NB4 (cell line): Measurements from ENCODE around the gene FCRLB.

ENCODE experiments used
- DNase-seq: peaks from one replicate; pipeline ENCODE4 v3.0.0; 2010; ENCODE audit warnings: low read depth
- H3K4me3 ChIP-seq: one replicate; pipeline ENCODE4 v1.5.1; 2011; ENCODE audit warnings: mild to moderate bottlenecking, low read depth, low read length, moderate library complexity
- MYC ChIP-seq: IDR thresholded peaks from 2 replicates; pipeline ENCODE4 v1.6.1; 2011; ENCODE audit warnings: low read depth, low read length
- POLR2A ChIP-seq: IDR thresholded peaks from 2 replicates; pipeline ENCODE4 v1.6.1; 2011; ENCODE audit warnings: mild to moderate bottlenecking; ENCODE audit not compliant: insufficient read length; ENCODE audit errors: extremely low read depth
- TF ChIP-seq, protein P1 (sequence below): IDR thresholded peaks from one replicate; pipeline ENCODE4 v1.5.1; 2012; ENCODE audit warnings: low read depth, low read length
- TF ChIP-seq, protein P2 (sequence below): IDR thresholded peaks from 2 replicates; pipeline ENCODE4 v1.6.1; 2011; ENCODE audit warnings: low read depth, low read length

The FCRLB gene

DNA sequence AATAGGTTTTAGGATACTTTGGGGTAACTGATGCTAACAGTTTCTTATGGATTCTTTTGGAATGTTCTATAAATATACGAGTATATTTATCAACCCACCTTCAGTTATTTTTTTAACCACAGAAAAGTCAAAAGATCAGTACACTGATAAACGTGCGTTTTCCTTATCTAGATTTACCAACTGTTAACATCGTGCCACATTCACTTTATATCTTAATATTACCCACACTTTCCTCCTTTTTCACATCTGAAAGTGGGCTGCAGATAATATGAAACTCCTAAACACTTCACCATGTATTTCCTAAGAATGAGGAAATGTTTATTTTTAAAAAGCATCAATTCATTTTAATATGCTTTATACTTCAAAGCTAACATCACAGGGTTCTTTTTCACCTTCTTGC is 52.4 kb downstream of the FCRLB start:
- no peak for DNase-seq
- no peak overlapping the region for H3K4me3 ChIP-seq
- TF ChIP-seq MYC (no peak), POLR2A (no peak)
- TF ChIP-seq, protein P1, sequence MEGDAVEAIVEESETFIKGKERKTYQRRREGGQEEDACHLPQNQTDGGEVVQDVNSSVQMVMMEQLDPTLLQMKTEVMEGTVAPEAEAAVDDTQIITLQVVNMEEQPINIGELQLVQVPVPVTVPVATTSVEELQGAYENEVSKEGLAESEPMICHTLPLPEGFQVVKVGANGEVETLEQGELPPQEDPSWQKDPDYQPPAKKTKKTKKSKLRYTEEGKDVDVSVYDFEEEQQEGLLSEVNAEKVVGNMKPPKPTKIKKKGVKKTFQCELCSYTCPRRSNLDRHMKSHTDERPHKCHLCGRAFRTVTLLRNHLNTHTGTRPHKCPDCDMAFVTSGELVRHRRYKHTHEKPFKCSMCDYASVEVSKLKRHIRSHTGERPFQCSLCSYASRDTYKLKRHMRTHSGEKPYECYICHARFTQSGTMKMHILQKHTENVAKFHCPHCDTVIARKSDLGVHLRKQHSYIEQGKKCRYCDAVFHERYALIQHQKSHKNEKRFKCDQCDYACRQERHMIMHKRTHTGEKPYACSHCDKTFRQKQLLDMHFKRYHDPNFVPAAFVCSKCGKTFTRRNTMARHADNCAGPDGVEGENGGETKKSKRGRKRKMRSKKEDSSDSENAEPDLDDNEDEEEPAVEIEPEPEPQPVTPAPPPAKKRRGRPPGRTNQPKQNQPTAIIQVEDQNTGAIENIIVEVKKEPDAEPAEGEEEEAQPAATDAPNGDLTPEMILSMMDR, result no peak
- TF ChIP-seq, protein P2, sequence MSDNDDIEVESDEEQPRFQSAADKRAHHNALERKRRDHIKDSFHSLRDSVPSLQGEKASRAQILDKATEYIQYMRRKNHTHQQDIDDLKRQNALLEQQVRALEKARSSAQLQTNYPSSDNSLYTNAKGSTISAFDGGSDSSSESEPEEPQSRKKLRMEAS, result no peak

DNA sequence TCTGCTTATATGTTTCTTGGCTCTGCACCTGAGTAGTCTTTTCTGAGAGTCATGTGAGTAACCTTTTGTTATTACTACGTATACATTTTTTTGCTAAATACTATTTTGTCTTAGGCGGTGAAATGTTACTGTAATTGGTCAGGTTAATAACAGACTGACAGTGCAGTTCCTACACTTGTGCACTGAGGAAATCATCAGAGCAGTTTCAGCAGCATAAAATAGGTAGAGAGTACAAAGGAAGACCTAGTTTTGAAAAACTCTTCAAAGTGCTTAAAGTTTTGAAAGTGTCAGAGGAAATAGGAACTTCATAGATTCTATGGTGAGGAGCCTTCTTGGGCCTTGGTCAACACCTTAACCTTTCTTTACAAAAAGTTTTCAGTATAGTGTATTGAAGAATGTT is 55.9 kb downstream of the FCRLB start:
- H3K4me3 ChIP-seq, result no peak overlapping the region
- TF ChIP-seq POLR2A (no peak), MYC (no peak)
- TF ChIP-seq, protein P1, result no peak
- TF ChIP-seq, protein P2, result no peak
- DNase-seq, result no peak
